Ishikawa (cell line): Measurements from ENCODE around the gene WDR82.
A peak's percentile ranks its signal among the peaks of the same experiment; 100 is the strongest.

ENCODE experiments used
- CEBPB ChIP-seq: IDR thresholded peaks from 2 replicates; pipeline ENCODE4 v1.6.1; 2012
- CREB1 ChIP-seq: IDR thresholded peaks from 2 replicates; pipeline ENCODE4 v1.6.1; 2012; ENCODE audit warnings: low read depth
- EGR1 ChIP-seq: IDR thresholded peaks from 2 replicates; pipeline ENCODE4 v1.6.1; 2012
- EP300 ChIP-seq: IDR thresholded peaks from 2 replicates; pipeline ENCODE4 v1.6.1; 2012; ENCODE audit warnings: borderline replicate concordance
- FOXM1 ChIP-seq: IDR thresholded peaks from 2 replicates; pipeline ENCODE4 v1.6.1; 2012; ENCODE audit warnings: low read depth, borderline replicate concordance
- NFIC ChIP-seq: IDR thresholded peaks from 2 replicates; pipeline ENCODE4 v1.6.1; 2012
- RAD21 ChIP-seq: IDR thresholded peaks from 2 replicates; pipeline ENCODE4 v1.6.1; 2012; ENCODE audit warnings: low read depth
- TAF1 ChIP-seq: IDR thresholded peaks from 2 replicates; pipeline ENCODE4 v1.6.1; 2012; ENCODE audit warnings: low read depth, mild to moderate bottlenecking
- TCF12 ChIP-seq: IDR thresholded peaks from 2 replicates; pipeline ENCODE4 v1.6.1; 2012; ENCODE audit warnings: low read depth
- TEAD4 ChIP-seq: IDR thresholded peaks from 2 replicates; pipeline ENCODE4 v1.6.1; 2012
- YY1 ChIP-seq: IDR thresholded peaks from 2 replicates; pipeline ENCODE4 v1.6.1; 2012; ENCODE audit warnings: low read depth
- ZBTB7A ChIP-seq: IDR thresholded peaks from 2 replicates; pipeline ENCODE4 v1.6.1; 2012; ENCODE audit warnings: low read depth
- TF ChIP-seq, protein P1 (sequence below): IDR thresholded peaks from 2 replicates; pipeline ENCODE4 v1.6.1; 2012
- TF ChIP-seq, protein P2 (sequence below): IDR thresholded peaks from 2 replicates; pipeline ENCODE4 v1.6.1; 2012
- TF ChIP-seq, protein P3 (sequence below): IDR thresholded peaks from 2 replicates; pipeline ENCODE4 v1.6.1; 2012; ENCODE audit warnings: low read depth, mild to moderate bottlenecking

Gene WDR82

DNA sequence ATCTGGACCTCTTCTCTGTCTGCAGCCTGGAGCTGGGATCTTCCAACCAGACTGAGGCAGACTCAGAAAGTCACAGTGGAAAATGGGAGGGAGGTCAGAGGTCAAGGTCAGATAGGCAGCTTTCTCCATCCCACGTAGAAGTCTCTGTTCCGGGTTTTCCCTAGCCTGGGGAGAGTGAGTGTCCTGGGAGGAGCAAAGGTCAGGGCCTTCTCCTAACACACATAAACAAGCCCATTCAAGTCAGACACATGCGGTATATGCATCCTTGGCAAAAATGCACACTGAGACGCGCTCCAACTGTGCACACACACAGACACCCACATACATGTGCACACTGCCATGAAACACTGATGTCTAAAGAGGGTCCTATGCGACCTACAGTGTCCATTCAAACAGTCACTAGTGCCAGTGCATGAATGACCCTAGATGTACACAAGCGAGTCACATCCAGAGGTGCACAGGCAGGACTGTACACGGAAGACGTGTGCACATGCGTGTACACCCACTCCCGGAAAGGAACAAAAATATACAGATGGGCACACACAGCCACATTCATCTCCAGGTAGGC, 40.2 kb downstream of the WDR82 start:
- no peak for TF ChIP-seq YY1
- no peak for TF ChIP-seq ZBTB7A
- TF ChIP-seq NFIC: no peak
- TF ChIP-seq RAD21: no peak
- TF ChIP-seq, protein P1, sequence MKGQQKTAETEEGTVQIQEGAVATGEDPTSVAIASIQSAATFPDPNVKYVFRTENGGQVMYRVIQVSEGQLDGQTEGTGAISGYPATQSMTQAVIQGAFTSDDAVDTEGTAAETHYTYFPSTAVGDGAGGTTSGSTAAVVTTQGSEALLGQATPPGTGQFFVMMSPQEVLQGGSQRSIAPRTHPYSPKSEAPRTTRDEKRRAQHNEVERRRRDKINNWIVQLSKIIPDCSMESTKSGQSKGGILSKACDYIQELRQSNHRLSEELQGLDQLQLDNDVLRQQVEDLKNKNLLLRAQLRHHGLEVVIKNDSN: no peak
- no peak for TF ChIP-seq EP300
- no peak for TF ChIP-seq FOXM1
- TF ChIP-seq, protein P2, sequence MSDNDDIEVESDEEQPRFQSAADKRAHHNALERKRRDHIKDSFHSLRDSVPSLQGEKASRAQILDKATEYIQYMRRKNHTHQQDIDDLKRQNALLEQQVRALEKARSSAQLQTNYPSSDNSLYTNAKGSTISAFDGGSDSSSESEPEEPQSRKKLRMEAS: no peak
- no peak for TF ChIP-seq TCF12
- no peak for TF ChIP-seq TEAD4
- TF ChIP-seq, protein P3, sequence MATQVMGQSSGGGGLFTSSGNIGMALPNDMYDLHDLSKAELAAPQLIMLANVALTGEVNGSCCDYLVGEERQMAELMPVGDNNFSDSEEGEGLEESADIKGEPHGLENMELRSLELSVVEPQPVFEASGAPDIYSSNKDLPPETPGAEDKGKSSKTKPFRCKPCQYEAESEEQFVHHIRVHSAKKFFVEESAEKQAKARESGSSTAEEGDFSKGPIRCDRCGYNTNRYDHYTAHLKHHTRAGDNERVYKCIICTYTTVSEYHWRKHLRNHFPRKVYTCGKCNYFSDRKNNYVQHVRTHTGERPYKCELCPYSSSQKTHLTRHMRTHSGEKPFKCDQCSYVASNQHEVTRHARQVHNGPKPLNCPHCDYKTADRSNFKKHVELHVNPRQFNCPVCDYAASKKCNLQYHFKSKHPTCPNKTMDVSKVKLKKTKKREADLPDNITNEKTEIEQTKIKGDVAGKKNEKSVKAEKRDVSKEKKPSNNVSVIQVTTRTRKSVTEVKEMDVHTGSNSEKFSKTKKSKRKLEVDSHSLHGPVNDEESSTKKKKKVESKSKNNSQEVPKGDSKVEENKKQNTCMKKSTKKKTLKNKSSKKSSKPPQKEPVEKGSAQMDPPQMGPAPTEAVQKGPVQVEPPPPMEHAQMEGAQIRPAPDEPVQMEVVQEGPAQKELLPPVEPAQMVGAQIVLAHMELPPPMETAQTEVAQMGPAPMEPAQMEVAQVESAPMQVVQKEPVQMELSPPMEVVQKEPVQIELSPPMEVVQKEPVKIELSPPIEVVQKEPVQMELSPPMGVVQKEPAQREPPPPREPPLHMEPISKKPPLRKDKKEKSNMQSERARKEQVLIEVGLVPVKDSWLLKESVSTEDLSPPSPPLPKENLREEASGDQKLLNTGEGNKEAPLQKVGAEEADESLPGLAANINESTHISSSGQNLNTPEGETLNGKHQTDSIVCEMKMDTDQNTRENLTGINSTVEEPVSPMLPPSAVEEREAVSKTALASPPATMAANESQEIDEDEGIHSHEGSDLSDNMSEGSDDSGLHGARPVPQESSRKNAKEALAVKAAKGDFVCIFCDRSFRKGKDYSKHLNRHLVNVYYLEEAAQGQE: no peak
- no peak for TF ChIP-seq TAF1
- TF ChIP-seq EGR1: no peak
- TF ChIP-seq CREB1: no peak
- TF ChIP-seq CEBPB: no peak

DNA sequence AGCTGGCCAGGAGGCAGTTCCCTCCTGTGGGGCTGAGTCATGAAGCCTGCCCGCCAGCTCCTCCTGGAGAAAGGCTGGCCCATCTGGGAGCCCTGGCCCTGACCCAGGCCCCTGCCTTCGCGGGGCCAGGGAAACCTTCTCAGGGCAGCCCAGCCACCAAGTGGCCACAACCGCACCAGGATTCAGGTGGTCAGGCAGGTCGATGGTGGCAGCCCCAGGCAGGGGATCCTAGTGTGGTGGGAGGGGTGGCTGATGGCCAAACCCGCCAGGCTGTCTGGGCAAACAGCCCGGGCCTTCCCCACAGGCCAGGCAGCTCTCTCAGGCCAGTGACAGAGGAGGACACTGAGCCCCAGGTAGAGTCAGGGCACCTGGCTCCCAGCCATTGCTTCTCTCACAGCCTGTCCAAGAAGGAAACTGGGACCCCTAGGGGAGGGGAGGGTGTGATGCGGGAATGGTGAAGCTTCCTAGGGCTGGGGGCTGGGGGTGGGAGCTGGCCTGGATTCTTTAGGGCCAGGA, 40.7 kb downstream of the WDR82 start:
- no peak for TF ChIP-seq CEBPB
- TF ChIP-seq RAD21: peak; percentile 17; the same call in 1 of the 2 replicates
- peak; percentile 62 for TF ChIP-seq TCF12
- TF ChIP-seq CREB1: no peak
- TF ChIP-seq TEAD4: no peak
- no peak for TF ChIP-seq TAF1
- TF ChIP-seq NFIC: peak; percentile 65
- TF ChIP-seq, protein P3: no peak
- no peak for TF ChIP-seq EGR1
- TF ChIP-seq, protein P2: no peak
- no peak for TF ChIP-seq EP300

DNA sequence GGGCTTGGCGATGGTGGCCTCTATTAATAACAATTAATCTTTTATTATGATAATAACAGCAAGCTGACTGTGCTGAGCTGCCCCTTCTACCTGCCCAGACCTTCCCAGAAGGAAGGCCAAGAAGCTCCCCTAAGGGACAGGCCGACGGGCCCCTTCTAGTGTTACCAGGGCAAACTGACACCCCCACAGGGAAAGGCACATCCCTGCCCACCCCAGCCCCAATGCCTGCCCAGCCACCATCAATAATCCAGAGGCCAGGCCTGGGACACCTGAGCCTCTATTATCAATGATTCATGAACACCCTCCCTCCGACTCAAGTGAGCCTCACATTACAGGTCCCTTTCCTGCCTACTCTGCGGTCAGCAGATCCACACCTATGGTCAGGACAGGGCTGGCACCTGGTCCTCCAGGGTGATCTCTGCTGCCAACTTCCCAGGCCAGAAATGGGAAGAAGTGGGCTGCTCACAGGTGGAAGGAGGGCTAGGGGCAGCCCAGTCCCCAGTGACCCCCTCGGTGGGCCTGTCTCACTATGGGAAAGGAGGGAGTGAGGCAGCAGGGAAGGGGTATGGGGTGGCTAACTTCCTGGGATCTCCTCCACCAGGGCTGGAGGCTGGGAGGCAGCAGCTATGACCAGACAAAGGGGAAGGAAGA, 41.3 kb downstream of the WDR82 start:
- TF ChIP-seq ZBTB7A (no peak), NFIC (no peak), CEBPB (no peak), RAD21 (no peak), TAF1 (no peak)
- TF ChIP-seq, protein P1: no peak

DNA sequence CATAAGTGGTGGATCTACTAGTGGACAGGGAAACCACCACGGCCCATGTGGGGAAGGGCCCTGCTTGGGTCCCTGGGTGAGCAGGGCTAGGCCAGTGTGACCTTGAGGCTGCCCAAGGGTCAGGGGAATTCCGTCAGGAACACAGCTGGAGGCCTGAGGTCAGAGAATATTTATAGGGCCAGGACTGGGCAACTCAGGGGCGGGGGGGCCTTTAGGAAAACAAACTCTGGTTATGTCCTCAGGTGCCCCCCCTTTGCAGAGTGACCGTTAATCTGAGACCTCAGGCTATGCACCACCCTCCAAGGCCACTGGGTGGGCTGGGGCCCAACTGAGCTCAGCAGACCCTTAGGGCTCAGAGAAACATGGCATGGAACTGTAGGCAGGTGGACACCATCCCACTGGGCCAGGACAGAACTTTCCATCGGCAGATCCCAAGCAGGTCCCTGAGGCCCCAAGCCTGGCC, 42.0 kb downstream of the WDR82 start:
- TF ChIP-seq RAD21 (no peak), TEAD4 (no peak), NFIC (no peak), TAF1 (no peak)
- TF ChIP-seq, protein P3: no peak
- TF ChIP-seq, protein P1: no peak
- TF ChIP-seq, protein P2: no peak
